BLaER1 (cell line): ENCODE results near the gene MITD1.
A peak's percentile ranks its signal among the peaks of the same experiment; 100 is the strongest.

Experiments
- H3K27ac ChIP-seq: shearing (Covaris generic); formaldehyde crosslinking; 2 replicates; pipeline ENCODE4 v1.8.1; 2022
- H3K27me3 ChIP-seq: shearing (Covaris generic); formaldehyde crosslinking; 2 replicates; pipeline ENCODE4 v1.8.1; 2022
- H3K36me3 ChIP-seq: shearing (Covaris generic); formaldehyde crosslinking; 2 replicates; pipeline ENCODE4 v1.8.1; 2022
- H3K4me1 ChIP-seq: shearing (Covaris generic); formaldehyde crosslinking; 2 replicates; pipeline ENCODE4 v1.8.1; 2022
- H3K4me2 ChIP-seq: shearing (Covaris generic); formaldehyde crosslinking; 2 replicates; pipeline ENCODE4 v1.8.1; 2022
- H3K4me3 ChIP-seq: shearing (Covaris generic); formaldehyde crosslinking; 2 replicates; pipeline ENCODE4 v1.8.1; 2022
- H3K9ac ChIP-seq: shearing (Covaris generic); formaldehyde crosslinking; 2 replicates; pipeline ENCODE4 v1.8.1; 2022
- H3K9me3 ChIP-seq: shearing (Covaris generic); formaldehyde crosslinking; 2 replicates; pipeline ENCODE4 v1.8.1; 2022
- H4K20me1 ChIP-seq: shearing (Covaris generic); formaldehyde crosslinking; 2 replicates; pipeline ENCODE4 v1.8.1; 2022
- Cebpa-rat ChIP-seq: shearing (Covaris generic); IDR thresholded peaks from 2 replicates; pipeline ENCODE4 v1.8.1; 2022

The MITD1 gene

DNA sequence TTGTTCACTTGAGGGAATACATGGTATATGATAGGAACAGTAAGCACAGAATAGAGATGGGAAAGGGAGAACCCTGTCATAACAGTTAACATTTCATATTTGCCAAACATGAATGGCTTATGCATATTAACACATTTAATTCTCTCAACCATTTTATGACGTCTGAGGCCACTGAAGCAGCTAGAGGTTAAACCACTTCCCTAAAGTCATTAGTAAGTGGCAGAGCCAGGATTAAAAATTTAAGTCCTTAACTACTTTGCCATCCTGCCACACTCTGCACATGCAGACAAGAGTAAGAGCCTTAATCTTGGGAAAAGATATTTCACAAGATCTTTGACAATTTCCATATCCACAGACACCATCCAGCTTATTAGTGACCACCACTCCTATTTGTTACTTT is 24.0 kb downstream of the MITD1 start:
- Histone ChIP-seq H3K36me3 (peaks cover 47% of the 10 kb centered on the region), H3K27me3 (no peaks in the 10 kb centered on the region), H3K9me3 (no peaks in the 10 kb centered on the region), H3K27ac (no peak overlapping the region), H4K20me1 (peaks cover 11% of the 10 kb centered on the region; the same call in 1 of the 2 replicates), H3K4me3 (no peak overlapping the region), H3K4me1 (peaks cover 47% of the 10 kb centered on the region), H3K9ac (no peak overlapping the region), H3K4me2 (peak overlapping the region; percentile 90; the same call in 1 of the 2 replicates)
- TF ChIP-seq Cebpa-rat: no peak

DNA sequence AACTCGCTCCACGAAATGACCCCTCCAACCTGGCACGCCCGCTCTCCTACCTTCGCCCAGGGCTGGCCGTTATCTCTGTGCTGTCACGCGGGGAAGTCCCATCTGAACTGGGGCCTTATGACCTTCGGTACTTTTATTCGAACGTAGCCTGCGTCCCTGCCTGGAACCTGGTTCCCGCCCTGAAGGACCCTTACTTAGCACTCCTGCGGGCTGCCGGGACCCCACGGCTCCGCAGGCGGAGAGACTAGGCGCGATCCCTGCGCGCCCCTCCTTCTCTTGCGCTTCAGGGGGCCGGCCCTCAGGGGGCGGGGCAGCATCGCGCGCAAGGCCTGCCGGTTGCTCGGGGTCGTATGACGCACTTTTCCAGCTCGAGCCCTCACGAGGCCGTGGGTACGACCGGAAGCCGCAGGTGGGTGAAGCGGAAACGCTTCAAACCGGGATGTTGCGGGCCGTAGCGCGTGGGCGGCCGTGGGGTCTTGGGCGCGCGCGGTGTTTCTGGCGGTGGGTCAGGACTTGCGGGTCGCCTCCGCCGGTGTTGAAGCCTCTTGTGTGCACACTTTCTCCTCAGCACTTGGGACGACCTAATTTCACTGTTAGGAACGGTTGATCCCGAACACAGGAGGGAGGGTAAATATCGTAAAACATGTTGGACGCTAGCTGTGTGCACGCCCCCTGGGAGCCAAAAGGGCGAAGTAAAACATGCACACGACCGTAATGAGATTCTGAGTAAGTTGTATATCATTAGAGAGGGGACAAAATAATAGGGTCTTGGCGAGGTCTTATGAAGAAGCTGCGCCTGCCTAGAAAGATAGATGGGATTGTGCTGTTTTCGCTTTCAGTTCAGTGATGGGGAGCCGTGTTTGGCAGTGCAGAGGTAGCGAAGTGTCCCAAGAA is 26.0 kb downstream of the MITD1 start, which contains the start of the genes LIPT1 and TSGA10:
Gene LIPT1, plus strand, starts transcription at position 325 of the 894 bp plus-strand sequence. CDS start 6,991 bp downstream, outside the sequence.
Gene TSGA10, minus strand, starts transcription at position 300 of the 894 bp plus-strand sequence. CDS start 45,503 bp downstream, outside the sequence.
- Histone ChIP-seq H4K20me1 (0 out of 2 replicates have a peak, but pooled peaks cover 3% of the 10 kb centered on the region), H3K4me2 (peak within 1 kb of the TSS; percentile 90), H3K4me3 (peak within 1 kb of the TSS; percentile 77), H3K9ac (peak within 1 kb of the TSS; percentile 84), H3K4me1 (peaks cover 51% of the 10 kb centered on the region), H3K9me3 (no peaks in the 10 kb centered on the region), H3K27ac (peak within 1 kb of the TSS; percentile 87), H3K27me3 (no peaks in the 10 kb centered on the region), H3K36me3 (peaks cover 34% of the 10 kb centered on the region)
- TF ChIP-seq Cebpa-rat: no peak

GRCh38 chr2:99153921-99154604 is 26.8 kb downstream of the MITD1 start:
- Histone ChIP-seq H3K4me3 (peak overlapping the region; percentile 77), H3K4me2 (peak overlapping the region; percentile 90), H3K9ac (peak overlapping the region; percentile 84), H3K36me3 (peaks cover 26% of the 10 kb centered on the region), H3K4me1 (peaks cover 51% of the 10 kb centered on the region), H3K9me3 (no peaks in the 10 kb centered on the region), H3K27me3 (no peaks in the 10 kb centered on the region), H4K20me1 (no peaks in the 10 kb centered on the region), H3K27ac (peak overlapping the region; percentile 87)
- no peak for TF ChIP-seq Cebpa-rat

- Histone ChIP-seq H3K4me2 (peak overlapping the region; percentile 59), H3K36me3 (peaks cover 9% of the 10 kb centered on the region), H3K9me3 (no peaks in the 10 kb centered on the region), H3K9ac (0 out of 2 replicates have a peak overlapping the region, but pooled peaks have one; percentile 40), H3K27me3 (no peaks in the 10 kb centered on the region), H3K4me1 (peaks cover 49% of the 10 kb centered on the region), H3K4me3 (no peak overlapping the region), H3K27ac (no peak overlapping the region), H4K20me1 (no peaks in the 10 kb centered on the region)
- no peak for TF ChIP-seq Cebpa-rat
These were observed 28.5 kb downstream of the MITD1 start for GRCh38 chr2:99152199-99152895.

DNA sequence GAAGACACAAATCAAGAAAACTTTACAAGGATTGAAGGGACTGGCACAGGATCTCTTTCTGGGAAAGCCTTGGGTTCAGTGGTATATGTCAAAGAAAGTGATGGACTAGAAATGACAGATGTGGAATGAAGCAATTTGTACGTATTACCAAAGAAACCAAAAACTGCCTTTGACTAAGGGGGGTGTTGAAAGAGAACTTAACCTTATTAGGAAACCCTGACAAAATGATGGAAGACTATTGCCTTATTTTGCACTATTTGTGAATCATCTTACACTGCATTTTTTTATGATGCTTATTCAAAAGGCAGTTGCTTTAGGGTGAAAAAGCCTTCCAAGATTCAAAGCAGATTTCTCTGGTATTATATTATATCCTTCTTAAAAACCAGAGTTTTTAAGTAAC is 30.2 kb downstream of the MITD1 start:
- Histone ChIP-seq H3K4me2 (no peak overlapping the region), H3K9me3 (no peaks in the 10 kb centered on the region)

DNA sequence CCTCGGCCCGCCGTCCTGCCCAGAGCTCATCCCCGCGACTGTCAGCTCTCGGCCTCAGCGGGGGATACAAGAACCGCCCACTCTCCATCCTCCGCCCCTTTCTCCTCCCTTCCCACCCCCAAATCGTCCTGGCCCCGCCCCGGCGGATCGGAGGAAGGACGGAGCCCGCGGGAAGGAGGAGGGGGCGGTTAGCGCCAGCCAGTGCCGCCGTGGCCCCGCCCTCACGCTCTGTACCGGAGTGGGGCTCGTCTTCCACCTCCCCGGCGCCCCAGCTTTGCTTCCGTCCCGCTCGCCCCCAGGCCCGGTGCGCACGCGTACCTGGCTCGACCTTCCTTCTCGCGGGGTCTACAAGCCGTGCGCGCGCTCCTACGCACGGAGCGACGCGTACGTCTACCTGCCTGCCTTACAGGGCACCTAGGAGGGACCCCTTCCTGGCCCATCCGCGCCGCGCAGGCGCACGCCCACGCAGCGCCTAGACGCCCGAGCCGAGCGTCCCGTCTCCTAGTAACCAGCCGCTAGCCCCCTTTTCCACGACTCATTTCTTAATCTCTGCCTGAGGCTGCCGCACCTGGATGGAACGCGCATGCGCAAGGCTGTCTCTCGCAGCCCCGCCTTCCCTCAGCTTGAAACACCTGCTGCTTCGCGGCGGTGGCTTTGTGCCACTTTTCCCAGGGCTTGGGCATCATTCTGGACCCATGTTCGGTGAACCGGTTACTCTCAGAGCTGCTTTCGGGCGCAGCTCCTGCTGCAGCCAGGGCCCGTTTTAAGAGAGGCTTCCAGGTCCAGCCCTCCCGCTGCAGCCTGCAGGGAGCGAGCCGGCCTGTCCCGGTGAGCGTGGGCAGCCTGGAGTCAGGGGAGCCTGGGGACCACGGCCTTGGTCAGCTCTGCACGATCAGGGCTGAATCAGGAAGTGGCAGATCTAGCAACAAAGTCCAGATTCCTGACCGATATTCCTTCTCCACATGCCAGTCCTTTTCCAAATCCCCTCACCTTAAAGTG is 39.4 kb downstream of the MITD1 start, which contains the start of gene C2orf15:
Gene C2orf15, plus strand, starts transcription at position 598 of the 999 bp plus-strand sequence. CDS start 8,852 bp downstream, outside the sequence.
- Histone ChIP-seq H3K4me3 (peak within 1 kb of the TSS; percentile 92), H3K9ac (peak within 1 kb of the TSS; percentile 75), H4K20me1 (0 out of 2 replicates have a peak, but pooled peaks cover 7% of the 10 kb centered on the region), H3K4me2 (peak within 1 kb of the TSS; percentile 95), H3K4me1 (peaks cover 15% of the 10 kb centered on the region), H3K9me3 (no peaks in the 10 kb centered on the region), H3K36me3 (no peaks in the 10 kb centered on the region), H3K27me3 (peaks cover 12% of the 10 kb centered on the region; the same call in 1 of the 2 replicates), H3K27ac (peak within 1 kb of the TSS; percentile 14; the same call in 1 of the 2 replicates)
- no peak for TF ChIP-seq Cebpa-rat

More for the DNA sequence above, 30.2 kb downstream of the MITD1 start:
- Histone ChIP-seq H3K27ac (no peak overlapping the region), H4K20me1 (no peaks in the 10 kb centered on the region), H3K36me3 (no peaks in the 10 kb centered on the region), H3K27me3 (no peaks in the 10 kb centered on the region), H3K4me1 (peaks cover 33% of the 10 kb centered on the region), H3K9ac (no peak overlapping the region), H3K4me3 (no peak overlapping the region)
- no peak for TF ChIP-seq Cebpa-rat

GRCh38 chr2:99140860-99141109 is 40.1 kb downstream of the MITD1 start:
- H3K27ac ChIP-seq: 0 out of 2 replicates have a peak overlapping the region, but pooled peaks have one; percentile 14
- 0 out of 2 replicates have a peak, but pooled peaks cover 7% of the 10 kb centered on the region for H4K20me1 ChIP-seq
- H3K4me1 ChIP-seq: peaks cover 15% of the 10 kb centered on the region
- H3K4me3 ChIP-seq: peak overlapping the region; percentile 92
- peaks cover 12% of the 10 kb centered on the region; the same call in 1 of the 2 replicates for H3K27me3 ChIP-seq
- no peaks in the 10 kb centered on the region for H3K9me3 ChIP-seq
- no peaks in the 10 kb centered on the region for H3K36me3 ChIP-seq
- peak overlapping the region; percentile 75 for H3K9ac ChIP-seq
- TF ChIP-seq Cebpa-rat: no peak
- H3K4me2 ChIP-seq: peak overlapping the region; percentile 95

- Histone ChIP-seq H3K9me3 (no peaks in the 10 kb centered on the region), H3K4me2 (peak overlapping the region; percentile 95), H4K20me1 (0 out of 2 replicates have a peak, but pooled peaks cover 7% of the 10 kb centered on the region), H3K4me3 (peak overlapping the region; percentile 92), H3K27me3 (peaks cover 12% of the 10 kb centered on the region; the same call in 1 of the 2 replicates), H3K9ac (peak overlapping the region; percentile 75), H3K27ac (0 out of 2 replicates have a peak overlapping the region, but pooled peaks have one; percentile 14), H3K36me3 (no peaks in the 10 kb centered on the region), H3K4me1 (peaks cover 15% of the 10 kb centered on the region)
- TF ChIP-seq Cebpa-rat: no peak
These were observed 40.6 kb downstream of the MITD1 start for GRCh38 chr2:99140056-99140859.
